ENCODE results near the gene ZNF385B.

Gene ZNF385B

DNA sequence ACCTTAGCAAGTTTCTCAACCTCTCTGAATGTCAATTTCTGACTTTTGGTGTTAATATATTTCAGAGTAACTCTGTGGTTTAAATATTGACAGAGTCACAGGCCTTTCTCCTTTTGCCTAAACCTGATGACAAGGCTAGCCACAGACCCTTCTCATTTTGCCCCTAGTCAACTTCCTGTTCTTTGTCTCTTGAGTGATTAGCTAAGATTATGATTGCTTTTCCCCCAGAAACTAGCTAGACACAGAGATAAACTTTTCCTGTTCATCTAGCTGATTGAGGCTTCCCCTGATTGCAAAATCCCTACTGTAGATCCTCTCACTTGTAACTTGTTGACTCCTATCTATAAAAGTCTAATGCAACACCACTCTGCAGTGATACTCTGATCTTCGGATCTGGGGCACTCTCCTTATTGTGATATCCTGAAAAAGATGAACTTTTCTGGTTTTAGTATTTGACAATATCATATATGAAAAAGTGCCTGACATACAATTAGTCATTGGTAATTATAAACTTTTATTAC lies 241.4 kb downstream of the ZNF385B start:
- Histone ChIP-seq H3K27ac (no peak overlapping the region), H3K9me3 (ENCODE audit: severe bottlenecking) (no peaks in the 10 kb centered on the region), H3K4me3 (ENCODE audit: low read depth, low read length) (no peak overlapping the region), H3K36me3 (no peaks in the 10 kb centered on the region), H3K27me3 (ENCODE audit: insufficient read depth, low read depth, severe bottlenecking) (no peaks in the 10 kb centered on the region)
- DNase-seq: no peak
- TF ChIP-seq, protein P1, sequence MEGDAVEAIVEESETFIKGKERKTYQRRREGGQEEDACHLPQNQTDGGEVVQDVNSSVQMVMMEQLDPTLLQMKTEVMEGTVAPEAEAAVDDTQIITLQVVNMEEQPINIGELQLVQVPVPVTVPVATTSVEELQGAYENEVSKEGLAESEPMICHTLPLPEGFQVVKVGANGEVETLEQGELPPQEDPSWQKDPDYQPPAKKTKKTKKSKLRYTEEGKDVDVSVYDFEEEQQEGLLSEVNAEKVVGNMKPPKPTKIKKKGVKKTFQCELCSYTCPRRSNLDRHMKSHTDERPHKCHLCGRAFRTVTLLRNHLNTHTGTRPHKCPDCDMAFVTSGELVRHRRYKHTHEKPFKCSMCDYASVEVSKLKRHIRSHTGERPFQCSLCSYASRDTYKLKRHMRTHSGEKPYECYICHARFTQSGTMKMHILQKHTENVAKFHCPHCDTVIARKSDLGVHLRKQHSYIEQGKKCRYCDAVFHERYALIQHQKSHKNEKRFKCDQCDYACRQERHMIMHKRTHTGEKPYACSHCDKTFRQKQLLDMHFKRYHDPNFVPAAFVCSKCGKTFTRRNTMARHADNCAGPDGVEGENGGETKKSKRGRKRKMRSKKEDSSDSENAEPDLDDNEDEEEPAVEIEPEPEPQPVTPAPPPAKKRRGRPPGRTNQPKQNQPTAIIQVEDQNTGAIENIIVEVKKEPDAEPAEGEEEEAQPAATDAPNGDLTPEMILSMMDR (IDR thresholded peaks at IDR 0.05; ENCODE audit: low read depth, low read length): no peak

DNA sequence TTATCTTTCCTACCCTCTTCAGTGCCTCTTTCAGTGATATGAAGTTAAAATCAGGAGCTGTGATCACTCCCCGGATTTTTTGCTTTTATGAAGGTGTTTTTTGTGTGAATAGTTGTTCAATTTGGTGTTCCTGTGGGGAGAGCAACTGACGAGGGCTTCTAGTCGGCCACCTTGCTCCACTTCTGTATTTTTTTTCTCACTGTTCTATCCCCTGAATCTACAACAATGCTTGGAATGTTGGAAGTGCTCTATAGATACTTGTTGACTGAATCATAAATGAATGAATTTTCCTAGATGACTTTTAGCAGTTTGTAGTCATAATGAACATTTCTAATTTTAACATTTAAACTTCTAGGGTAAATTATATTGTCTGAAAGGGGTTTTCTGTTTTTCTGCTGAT lies 247.3 kb downstream of the ZNF385B start:
- no peak for DNase-seq
- no peak overlapping the region for H3K4me3 ChIP-seq (ENCODE audit: low read depth, low read length)
- no peaks in the 10 kb centered on the region for H3K9me3 ChIP-seq (ENCODE audit: severe bottlenecking)
- H3K27ac ChIP-seq: no peak overlapping the region
- TF ChIP-seq, protein P1 (IDR thresholded peaks at IDR 0.05; ENCODE audit: low read depth, low read length): no peak
- H3K27me3 ChIP-seq (ENCODE audit: insufficient read depth, low read depth, severe bottlenecking): no peaks in the 10 kb centered on the region
- no peaks in the 10 kb centered on the region for H3K36me3 ChIP-seq

GRCh38 chr2:179613701-179614100 lies 247.7 kb downstream of the ZNF385B start:
- Histone ChIP-seq H3K36me3 (no peaks in the 10 kb centered on the region), H3K4me3 (ENCODE audit: low read depth, low read length) (no peak overlapping the region), H3K27ac (no peak overlapping the region), H3K9me3 (ENCODE audit: severe bottlenecking) (no peaks in the 10 kb centered on the region), H3K27me3 (ENCODE audit: insufficient read depth, low read depth, severe bottlenecking) (no peaks in the 10 kb centered on the region)
- TF ChIP-seq, protein P1 (IDR thresholded peaks at IDR 0.05; ENCODE audit: low read depth, low read length): no peak
- no peak for DNase-seq

DNA sequence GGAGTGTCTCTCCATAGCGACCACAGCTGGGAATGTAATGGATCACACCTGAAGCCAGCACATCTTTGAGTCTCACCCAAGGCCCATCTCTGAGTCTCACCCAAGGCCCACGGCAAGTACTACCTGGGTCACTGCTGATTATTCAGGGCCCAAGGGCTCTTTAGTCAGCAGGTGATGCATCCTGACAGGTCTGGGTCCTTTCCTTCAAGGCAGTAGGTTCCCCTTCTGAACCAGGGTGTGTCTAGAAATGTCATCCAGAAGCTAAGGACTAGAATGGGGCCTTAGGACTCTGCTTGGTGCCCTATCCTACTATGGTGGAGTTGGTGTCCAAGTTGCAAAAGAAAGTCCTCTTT lies 248.1 kb downstream of the ZNF385B start:
- Histone ChIP-seq H3K36me3 (no peaks in the 10 kb centered on the region), H3K27ac (no peak overlapping the region), H3K4me3 (ENCODE audit: low read depth, low read length) (no peak overlapping the region), H3K9me3 (ENCODE audit: severe bottlenecking) (no peaks in the 10 kb centered on the region), H3K27me3 (ENCODE audit: insufficient read depth, low read depth, severe bottlenecking) (no peaks in the 10 kb centered on the region)
- no peak for DNase-seq
- TF ChIP-seq, protein P1 (IDR thresholded peaks at IDR 0.05; ENCODE audit: low read depth, low read length): no peak

DNA sequence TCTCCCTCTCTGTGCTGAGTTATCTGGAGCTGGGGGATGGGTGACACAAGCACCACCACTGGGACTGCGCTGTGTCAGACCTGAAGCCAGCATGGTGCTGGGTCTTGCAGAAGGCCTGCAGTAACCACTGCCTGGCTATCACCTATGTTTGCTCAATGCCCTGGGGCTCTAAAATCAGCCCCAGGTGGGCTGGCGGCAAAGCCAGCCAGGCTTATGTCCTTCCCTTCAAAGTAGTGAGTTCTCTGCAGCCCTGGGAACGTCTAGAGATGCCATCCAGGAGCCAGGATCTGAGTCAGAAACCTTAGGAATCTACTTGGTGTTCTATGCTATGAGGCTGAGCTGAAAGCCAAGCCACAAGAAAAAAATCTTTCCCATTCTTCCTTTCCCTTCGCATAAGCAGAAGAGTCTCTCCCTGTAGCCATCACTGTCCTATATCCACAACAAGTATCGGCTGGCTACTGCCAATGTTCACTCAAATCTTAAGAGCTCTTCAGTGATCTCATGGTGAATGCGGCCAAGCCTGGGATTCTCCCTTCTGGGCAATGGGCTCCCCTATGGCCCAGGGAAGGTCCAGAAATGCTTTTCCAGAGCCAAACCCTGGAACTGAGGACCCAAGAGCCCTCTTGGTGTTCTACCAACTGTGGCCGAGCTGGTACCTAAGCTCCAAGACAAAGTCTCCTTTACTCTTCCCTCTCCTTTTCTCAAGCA lies 248.7 kb downstream of the ZNF385B start:
- no peak for DNase-seq
- Histone ChIP-seq H3K9me3 (ENCODE audit: severe bottlenecking) (no peaks in the 10 kb centered on the region), H3K36me3 (no peaks in the 10 kb centered on the region), H3K27me3 (ENCODE audit: insufficient read depth, low read depth, severe bottlenecking) (no peaks in the 10 kb centered on the region), H3K4me3 (ENCODE audit: low read depth, low read length) (no peak overlapping the region), H3K27ac (no peak overlapping the region)
- TF ChIP-seq, protein P1 (IDR thresholded peaks at IDR 0.05; ENCODE audit: low read depth, low read length): no peak

DNA sequence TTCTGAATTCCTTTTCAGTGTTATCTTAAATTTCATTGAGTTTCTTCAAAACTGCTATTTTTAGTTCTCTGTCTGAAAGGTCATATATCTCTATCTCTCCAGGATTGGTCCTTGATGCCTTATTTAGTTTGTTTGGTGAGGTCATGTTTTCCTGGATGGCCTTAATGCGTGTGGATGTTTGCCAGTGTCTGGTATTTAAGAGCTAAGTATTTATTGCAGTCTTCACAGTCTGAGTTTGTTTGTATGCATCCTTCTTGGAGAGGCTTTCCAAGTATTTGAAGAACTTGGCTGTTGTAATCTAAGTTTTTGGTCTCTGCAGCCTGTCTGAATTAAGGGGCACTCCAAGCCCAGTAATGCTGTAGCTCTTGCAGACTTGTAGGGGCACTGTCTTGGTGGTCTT lies 249.3 kb downstream of the ZNF385B start:
- no peak overlapping the region for H3K27ac ChIP-seq
- H3K9me3 ChIP-seq (ENCODE audit: severe bottlenecking): no peaks in the 10 kb centered on the region
- no peaks in the 10 kb centered on the region for H3K36me3 ChIP-seq
- no peak overlapping the region for H3K4me3 ChIP-seq (ENCODE audit: low read depth, low read length)
- TF ChIP-seq, protein P1 (IDR thresholded peaks at IDR 0.05; ENCODE audit: low read depth, low read length): no peak
- H3K27me3 ChIP-seq (ENCODE audit: insufficient read depth, low read depth, severe bottlenecking): no peaks in the 10 kb centered on the region
- no peak for DNase-seq

Data from WERI-Rb-1 (cell line).